ENCODE results near the gene RPSA.
"Not testable (repeated sequence)": the region's sequence is repeated elsewhere in the genome, so short reads cannot be mapped to it uniquely, and the experiment has no call there.

DNA sequence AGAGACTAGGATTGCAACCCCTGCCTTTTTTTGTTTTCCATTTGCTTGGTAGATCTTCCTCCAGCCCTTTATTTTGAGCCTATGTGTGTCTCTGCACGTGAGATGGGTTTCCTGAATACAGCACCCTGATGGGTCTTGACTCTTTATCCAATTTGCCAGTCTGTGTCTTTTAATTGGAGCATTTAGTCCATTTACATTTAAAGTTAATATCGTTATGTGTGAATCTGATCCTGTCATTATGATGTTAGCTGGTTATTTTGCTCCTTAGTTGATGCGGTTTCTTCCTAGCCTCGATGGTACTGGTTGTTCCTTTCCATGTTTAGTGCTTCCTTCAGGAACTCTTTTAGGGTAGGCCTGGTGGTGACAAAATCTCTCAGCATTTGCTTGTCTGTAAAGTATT, 36.1 kb upstream of the RPSA start:
- TF ChIP-seq, protein P1, sequence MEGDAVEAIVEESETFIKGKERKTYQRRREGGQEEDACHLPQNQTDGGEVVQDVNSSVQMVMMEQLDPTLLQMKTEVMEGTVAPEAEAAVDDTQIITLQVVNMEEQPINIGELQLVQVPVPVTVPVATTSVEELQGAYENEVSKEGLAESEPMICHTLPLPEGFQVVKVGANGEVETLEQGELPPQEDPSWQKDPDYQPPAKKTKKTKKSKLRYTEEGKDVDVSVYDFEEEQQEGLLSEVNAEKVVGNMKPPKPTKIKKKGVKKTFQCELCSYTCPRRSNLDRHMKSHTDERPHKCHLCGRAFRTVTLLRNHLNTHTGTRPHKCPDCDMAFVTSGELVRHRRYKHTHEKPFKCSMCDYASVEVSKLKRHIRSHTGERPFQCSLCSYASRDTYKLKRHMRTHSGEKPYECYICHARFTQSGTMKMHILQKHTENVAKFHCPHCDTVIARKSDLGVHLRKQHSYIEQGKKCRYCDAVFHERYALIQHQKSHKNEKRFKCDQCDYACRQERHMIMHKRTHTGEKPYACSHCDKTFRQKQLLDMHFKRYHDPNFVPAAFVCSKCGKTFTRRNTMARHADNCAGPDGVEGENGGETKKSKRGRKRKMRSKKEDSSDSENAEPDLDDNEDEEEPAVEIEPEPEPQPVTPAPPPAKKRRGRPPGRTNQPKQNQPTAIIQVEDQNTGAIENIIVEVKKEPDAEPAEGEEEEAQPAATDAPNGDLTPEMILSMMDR (IDR thresholded peaks at IDR 0.05) = not testable (repeated sequence)
- TF ChIP-seq POLR2A (IDR thresholded peaks at IDR 0.05) = not testable (repeated sequence)
